Peyer's patch (tissue), 4 donors: Measurements from ENCODE around the gene WDSUB1.

ENCODE experiments used
- CTCF ChIP-seq, 6 experiments: fragments of 450-650 bp in 4 of 6; fragments of 200-600 bp in 2 of 6; sonication (generic) in 1 of 6; IDR thresholded peaks; one replicate each; pipeline ENCODE4 v1.5.1; 2017 to 2019; ENCODE audit warnings: antibody characterized with exemption in 6 of 6, mild to moderate bottlenecking in 3 of 6, moderate library complexity in 1 of 6
- POLR2A ChIP-seq, 2 donors: fragments of 450-650 bp; IDR thresholded peaks; one replicate each; pipeline ENCODE4 v1.5.1; 2017; ENCODE audit warnings: antibody characterized with exemption in 2 of 2, mild to moderate bottlenecking in 2 of 2, moderate library complexity in 2 of 2

- TF ChIP-seq POLR2A (IDR thresholded peaks at IDR 0.05) (no peak), CTCF (IDR thresholded peaks at IDR 0.05) (no peak)
Measured at GRCh38 chr2:159285929-159286708, at the start of gene WDSUB1.
